ENCODE data around the gene EIF4G2. TPM values are rescaled to one million over a fixed set of nuclear protein-coding genes. Genes with fewer than 3 reads are reported as not detected.
A peak's percentile ranks its signal among the peaks of the same experiment; 100 is the strongest.

EIF4G2 gene
- total and polyA plus RNA-seq, 10 of the 15 experiments (the other 5 are each of a cell fraction or from before 2014, with no cell fraction given) = 210 to 1,104 (median 713) TPM

DNA sequence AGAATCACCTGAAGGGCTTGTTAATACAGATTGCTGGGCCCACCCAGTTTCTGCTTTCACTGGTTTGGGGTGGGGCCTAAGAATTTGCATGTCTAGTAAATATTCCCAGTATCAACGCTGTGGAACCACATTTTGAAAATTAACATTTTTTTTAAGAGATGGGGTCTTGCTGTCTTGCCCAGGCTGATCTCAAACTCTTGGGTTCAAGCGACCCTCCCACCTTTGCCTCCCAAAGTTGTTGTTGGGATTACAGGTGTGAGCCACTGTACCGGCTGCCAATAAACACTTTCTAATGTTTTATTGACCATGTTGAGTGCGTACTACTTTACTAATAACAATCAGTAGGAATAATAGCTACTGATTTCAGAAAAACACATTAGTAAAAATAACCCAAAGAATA lies 2.5 kb downstream of the EIF4G2 start:
- Histone ChIP-seq H3K27ac (ENCODE audit: control insufficient read depth, insufficient read depth) (no peak overlapping the region), H3K79me2 (ENCODE audit: control insufficient read depth, insufficient read depth, low read length) (peaks cover 48% of the 10 kb centered on the region), H3K36me3 (ENCODE audit: control insufficient read depth in 2 of 2, insufficient read depth in 2 of 2, low read length in 1 of 2) (peaks cover 11 to 40% of the 10 kb centered on the region in 2 experiments), H2AFZ (ENCODE audit: control insufficient read depth, low read depth, low read length) (no peak overlapping the region), H3K27me3 (replicated peaks in 1 of 2; ENCODE audit: control insufficient read depth in 2 of 2, insufficient read depth in 2 of 2, low read length in 1 of 2) (no peaks in the 10 kb centered on the region), H4K20me1 (ENCODE audit: control insufficient read depth, insufficient read depth) (no peaks in the 10 kb centered on the region), H3K9me3 (replicated peaks; ENCODE audit: control insufficient read depth, insufficient read depth, low read length) (no peaks in the 10 kb centered on the region), H3K4me2 (ENCODE audit: control insufficient read depth, insufficient read depth) (peak overlapping the region; percentile 75), H3K4me3 (peak overlapping the region; percentile 70), H3K9ac (ENCODE audit: control insufficient read depth, insufficient read depth, low read length) (no peak overlapping the region), H3K4me1 (ENCODE audit: control insufficient read depth, insufficient read depth, low read length) (peaks cover 10% of the 10 kb centered on the region; the same call in 1 of the 2 replicates)
- ChIA-PET SMC1A (ENCODE audit: uncharacterized antibody, unreplicated experiment) (interaction anchor here (0.8 to 4.2 kb wide), 4 partner anchors 10 to 52 kb away, joined by 3 to 31 read pairs (median 4); partner anchors contain the start of gene ZBED5), RAD21 (ENCODE audit: unreplicated experiment) (no interaction called here), CTCF (interaction anchor here (0.8 to 7.0 kb wide), 3 partner anchors 8 to 128 kb away, joined by 3 to 61 read pairs (median 3); no protein-coding TSS in a partner anchor), POLR2A (interaction anchor here (0.8 to 0.9 kb wide), 2 partner anchors 10 to 13 kb away, joined by 3 read pairs; no protein-coding TSS in a partner anchor)
- no peak for TF ChIP-seq MYC (IDR thresholded peaks at IDR 0.05; ENCODE audit: insufficient read depth, insufficient read length, insufficient replicate concordance, low read length, severe bottlenecking)
- TF ChIP-seq POLR2AphosphoS5 (IDR thresholded peaks at IDR 0.05; ENCODE audit: low read length) = 0 out of 2 replicates have a peak, but pooled peaks have one; percentile 16
- BruUV-seq (replicated peaks) = no TSS peak
- intact Hi-C loops (cut with micrococcal nuclease; ENCODE audit: unreplicated experiment) (loop anchor here (5.0 kb wide), 2 partner anchors 54 to 1036 kb away; partner anchors contain the start of genes CTR9 and USP47), in situ Hi-C loops (cut with MboI) (no loop called here)
- FAIRE-seq (no peak), DNase-seq (ENCODE audit: low read depth, low spot score) (no peak), ATAC-seq (no peak)
- 88% methylated on average over 4 of the region's 4 CpGs for WGBS (ENCODE audit: insufficient coverage, insufficient replicate concordance, low lambda C conversion rate, missing lambda C conversion rate)

DNA sequence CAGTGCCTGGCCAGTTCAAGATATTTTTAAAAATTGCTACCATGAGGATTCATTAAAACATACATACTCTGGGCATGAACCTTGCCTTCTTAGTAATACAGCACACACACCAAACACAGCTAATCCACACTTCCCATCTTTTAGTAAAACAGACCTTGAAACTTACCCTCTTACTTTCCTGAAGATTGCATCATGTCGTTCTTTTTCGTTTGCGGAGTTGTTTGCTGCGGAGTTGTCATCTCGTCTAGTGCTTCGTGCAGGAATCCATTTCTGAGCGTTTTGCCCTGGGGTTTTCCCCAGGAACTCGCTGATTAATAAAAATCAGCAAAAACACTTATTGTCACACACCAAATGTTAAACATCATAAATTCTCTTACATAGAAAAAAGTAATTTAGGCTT lies 3.0 kb downstream of the EIF4G2 start:
- ChIA-PET RAD21 (ENCODE audit: unreplicated experiment) (interaction anchor here (2.2 kb wide), 1 partner anchor 13 kb away, joined by 10 read pairs; no protein-coding TSS in a partner anchor), POLR2A (interaction anchor here (0.8 to 1.8 kb wide), 3 partner anchors 10 to 12 kb away, joined by 3 to 5 read pairs (median 3); no protein-coding TSS in a partner anchor), CTCF (interaction anchor here (0.8 to 7.0 kb wide), 4 partner anchors 7 to 128 kb away, joined by 3 to 61 read pairs (median 10); no protein-coding TSS in a partner anchor), SMC1A (ENCODE audit: uncharacterized antibody, unreplicated experiment) (interaction anchor here (1.3 to 2.1 kb wide), 3 partner anchors 9 to 48 kb away, joined by 3 to 14 read pairs (median 4); no protein-coding TSS in a partner anchor)
- H4K20me1 ChIP-seq (ENCODE audit: control insufficient read depth, insufficient read depth) = no peaks in the 10 kb centered on the region
- intact Hi-C loops (cut with micrococcal nuclease; ENCODE audit: unreplicated experiment) = loop anchor here (5.0 kb wide), 2 partner anchors 53 to 1037 kb away; partner anchors contain the start of genes CTR9 and USP47
- BruUV-seq (replicated peaks) = no TSS peak
- H3K9ac ChIP-seq (ENCODE audit: control insufficient read depth, insufficient read depth, low read length) = no peak overlapping the region
- TF ChIP-seq BMI1 (IDR thresholded peaks at IDR 0.05; ENCODE audit: borderline replicate concordance) = no peak
- TF ChIP-seq SREBF1 (IDR thresholded peaks at IDR 0.05; ENCODE audit: low read length) = no peak
- TF ChIP-seq MEF2B (IDR thresholded peaks at IDR 0.05; ENCODE audit: partially characterized antibody, poor library complexity, severe bottlenecking) = no peak
- peak; percentile 29; the same call in 1 of the 2 replicates for TF ChIP-seq POLR2AphosphoS5 (IDR thresholded peaks at IDR 0.05; ENCODE audit: low read length)
- TF ChIP-seq, protein P1, sequence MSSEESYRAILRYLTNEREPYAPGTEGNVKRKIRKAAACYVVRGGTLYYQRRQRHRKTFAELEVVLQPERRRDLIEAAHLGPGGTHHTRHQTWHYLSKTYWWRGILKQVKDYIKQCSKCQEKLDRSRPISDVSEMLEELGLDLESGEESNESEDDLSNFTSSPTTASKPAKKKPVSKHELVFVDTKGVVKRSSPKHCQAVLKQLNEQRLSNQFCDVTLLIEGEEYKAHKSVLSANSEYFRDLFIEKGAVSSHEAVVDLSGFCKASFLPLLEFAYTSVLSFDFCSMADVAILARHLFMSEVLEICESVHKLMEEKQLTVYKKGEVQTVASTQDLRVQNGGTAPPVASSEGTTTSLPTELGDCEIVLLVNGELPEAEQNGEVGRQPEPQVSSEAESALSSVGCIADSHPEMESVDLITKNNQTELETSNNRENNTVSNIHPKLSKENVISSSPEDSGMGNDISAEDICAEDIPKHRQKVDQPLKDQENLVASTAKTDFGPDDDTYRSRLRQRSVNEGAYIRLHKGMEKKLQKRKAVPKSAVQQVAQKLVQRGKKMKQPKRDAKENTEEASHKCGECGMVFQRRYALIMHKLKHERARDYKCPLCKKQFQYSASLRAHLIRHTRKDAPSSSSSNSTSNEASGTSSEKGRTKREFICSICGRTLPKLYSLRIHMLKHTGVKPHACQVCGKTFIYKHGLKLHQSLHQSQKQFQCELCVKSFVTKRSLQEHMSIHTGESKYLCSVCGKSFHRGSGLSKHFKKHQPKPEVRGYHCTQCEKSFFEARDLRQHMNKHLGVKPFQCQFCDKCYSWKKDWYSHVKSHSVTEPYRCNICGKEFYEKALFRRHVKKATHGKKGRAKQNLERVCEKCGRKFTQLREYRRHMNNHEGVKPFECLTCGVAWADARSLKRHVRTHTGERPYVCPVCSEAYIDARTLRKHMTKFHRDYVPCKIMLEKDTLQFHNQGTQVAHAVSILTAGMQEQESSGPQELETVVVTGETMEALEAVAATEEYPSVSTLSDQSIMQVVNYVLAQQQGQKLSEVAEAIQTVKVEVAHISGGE (CRISPR knock-in tag; IDR thresholded peaks at IDR 0.05) = no peak
- no peak for TF ChIP-seq EGR1 (IDR thresholded peaks at IDR 0.05; ENCODE audit: borderline replicate concordance in 1 of 2, low read depth in 2 of 2, low read length in 2 of 2)
- no peak overlapping the region for H2AFZ ChIP-seq (ENCODE audit: control insufficient read depth, low read depth, low read length)
- no peak overlapping the region for H3K27ac ChIP-seq (ENCODE audit: control insufficient read depth, insufficient read depth)
- peaks cover 11 to 42% of the 10 kb centered on the region in 2 experiments for H3K36me3 ChIP-seq (ENCODE audit: control insufficient read depth in 2 of 2, insufficient read depth in 2 of 2, low read length in 1 of 2)
- 79% methylated on average over 8 of the region's 8 CpGs for WGBS (ENCODE audit: insufficient coverage, insufficient replicate concordance, low lambda C conversion rate, missing lambda C conversion rate)
- FAIRE-seq (no peak), DNase-seq (ENCODE audit: low read depth, low spot score) (no peak), ATAC-seq (no peak)
- peak overlapping the region; percentile 70 for H3K4me3 ChIP-seq
- no peaks in the 10 kb centered on the region for H3K9me3 ChIP-seq (replicated peaks; ENCODE audit: control insufficient read depth, insufficient read depth, low read length)
- H3K4me2 ChIP-seq (ENCODE audit: control insufficient read depth, insufficient read depth) = peak overlapping the region; percentile 75
- no peaks in the 10 kb centered on the region for H3K27me3 ChIP-seq (replicated peaks in 1 of 2; ENCODE audit: control insufficient read depth in 2 of 2, insufficient read depth in 2 of 2, low read length in 1 of 2)
- in situ Hi-C loops (cut with MboI) = no loop called here
- H3K79me2 ChIP-seq (ENCODE audit: control insufficient read depth, insufficient read depth, low read length) = peaks cover 48% of the 10 kb centered on the region
- H3K4me1 ChIP-seq (ENCODE audit: control insufficient read depth, insufficient read depth, low read length) = peaks cover 10% of the 10 kb centered on the region; the same call in 1 of the 2 replicates

All from GM12878 (cell line).